ENCODE results near the gene CORO7. TPM values are rescaled to one million over a fixed set of nuclear protein-coding genes. Genes with fewer than 3 reads are reported as not detected.
"Not testable (repeated sequence)": the region's sequence is repeated elsewhere in the genome, so short reads cannot be mapped to it uniquely, and the experiment has no call there.

Gene CORO7
- total RNA-seq, 4 donors from 2014 or later, result 18.8 to 29.6 (median 25.7) TPM

- TF ChIP-seq EP300 (IDR thresholded peaks at IDR 0.05), result no peak
- no peak for TF ChIP-seq POLR2AphosphoS5 (IDR thresholded peaks at IDR 0.05)
- no peak for TF ChIP-seq POLR2A (IDR thresholded peaks at IDR 0.05)
- TF ChIP-seq CTCF (IDR thresholded peaks at IDR 0.05), result no peak
- Histone ChIP-seq H3K4me3 (no peak overlapping the region), H3K9me3 (no peaks in the 10 kb centered on the region), H3K36me3 (peaks cover 8% of the 10 kb centered on the region), H3K27ac (no peak overlapping the region), H3K4me1 (peaks cover 38% of the 10 kb centered on the region), H3K27me3 (no peaks in the 10 kb centered on the region)
- DNase-seq (ENCODE audit: low spot score in 2 of 2), result no peak
- 71% methylated on average over 26 of the region's 26 CpGs for WGBS
These were observed 71.2 kb downstream of the CORO7 start for GRCh38 chr16:4344983-4345835.

- 69% methylated on average over 9 of the region's 10 CpGs for WGBS
- H3K36me3 ChIP-seq; H3K9me3 ChIP-seq; DNase-seq (ENCODE audit: low spot score in 2 of 2); H3K27me3 ChIP-seq; H3K27ac ChIP-seq; H3K4me3 ChIP-seq: not testable (repeated sequence)
- peaks cover 34% of the 10 kb centered on the region for H3K4me1 ChIP-seq
These were observed 72.0 kb downstream of the CORO7 start for GRCh38 chr16:4344300-4344982.

GRCh38 chr16:4342866-4343744, 73.3 kb downstream of the CORO7 start:
- 76% methylated on average over 11 of the region's 21 CpGs for WGBS
- peaks cover 17% of the 10 kb centered on the region for H3K36me3 ChIP-seq
- no peak overlapping the region for H3K4me3 ChIP-seq
- TF ChIP-seq CTCF (IDR thresholded peaks at IDR 0.05), result no peak
- no peak for TF ChIP-seq POLR2A (IDR thresholded peaks at IDR 0.05)
- TF ChIP-seq EP300 (IDR thresholded peaks at IDR 0.05), result no peak
- TF ChIP-seq POLR2AphosphoS5 (IDR thresholded peaks at IDR 0.05), result no peak
- peaks cover 28% of the 10 kb centered on the region for H3K4me1 ChIP-seq
- no peaks in the 10 kb centered on the region for H3K27me3 ChIP-seq
- no peak overlapping the region for H3K27ac ChIP-seq
- no peak for DNase-seq (ENCODE audit: low spot score in 2 of 2)
- H3K9me3 ChIP-seq, result no peaks in the 10 kb centered on the region

GRCh38 chr16:4341250-4341649, 75.1 kb downstream of the CORO7 start:
- peaks cover 34% of the 10 kb centered on the region for H3K36me3 ChIP-seq
- WGBS, result no CpG with 5 or more reads among the region's 13 CpGs

GRCh38 chr16:4340443-4340842, 76.0 kb downstream of the CORO7 start:
- 96% methylated on average over 3 of the region's 6 CpGs for WGBS
- TF ChIP-seq EP300 (IDR thresholded peaks at IDR 0.05) (no peak), POLR2AphosphoS5 (IDR thresholded peaks at IDR 0.05) (no peak), CTCF (IDR thresholded peaks at IDR 0.05) (no peak), POLR2A (IDR thresholded peaks at IDR 0.05) (no peak)
- peaks cover 11% of the 10 kb centered on the region for H3K4me1 ChIP-seq
- H3K27me3 ChIP-seq, result no peaks in the 10 kb centered on the region
- H3K27ac ChIP-seq, result no peak overlapping the region
- H3K36me3 ChIP-seq, result peaks cover 40% of the 10 kb centered on the region
- no peak for DNase-seq (ENCODE audit: low spot score in 2 of 2)
- H3K9me3 ChIP-seq, result no peaks in the 10 kb centered on the region
- no peak overlapping the region for H3K4me3 ChIP-seq

More at GRCh38 chr16:4341250-4341649, 75.1 kb downstream of the CORO7 start:
- DNase-seq (ENCODE audit: low spot score in 2 of 2), result no peak
- Histone ChIP-seq H3K4me3 (no peak overlapping the region), H3K4me1 (peaks cover 15% of the 10 kb centered on the region), H3K27me3 (no peaks in the 10 kb centered on the region), H3K27ac (no peak overlapping the region), H3K9me3 (no peaks in the 10 kb centered on the region)
- TF ChIP-seq POLR2AphosphoS5 (IDR thresholded peaks at IDR 0.05), result no peak
- no peak for TF ChIP-seq POLR2A (IDR thresholded peaks at IDR 0.05)

All from suprapubic skin (tissue), 4 donors.